ENCODE measurements around the gene EAPP. TPM values are rescaled to one million over a fixed set of nuclear protein-coding genes. Genes with fewer than 3 reads are reported as not detected.
A peak's percentile ranks its signal among the peaks of the same experiment; 100 is the strongest.

Gene EAPP
- total and polyA plus RNA-seq, 2 of the 13 experiments (the other 11 are each of a cell fraction or from before 2014, with no cell fraction given), result 68.7 to 110 TPM

GRCh38 chr14:34539407-34540180 is at the start of gene EAPP (continued):
- TF ChIP-seq ZBTB14 (CRISPR knock-in tag; IDR thresholded peaks at IDR 0.05) (0 out of 2 replicates have a peak, but pooled peaks have one; percentile 52), ZNF512B (CRISPR knock-in tag; IDR thresholded peaks at IDR 0.05; ENCODE audit: borderline replicate concordance) (peak; percentile 98), PHB2 (IDR thresholded peaks at IDR 0.05; ENCODE audit: partially characterized antibody) (no peak), HES4 (CRISPR knock-in tag; IDR thresholded peaks at IDR 0.05; ENCODE audit: borderline replicate concordance) (peak; percentile 98), EEA1 (CRISPR knock-in tag; IDR thresholded peaks at IDR 0.05; ENCODE audit: borderline replicate concordance) (no peak; the same call in 1 of the 2 replicates), ZNF501 (CRISPR knock-in tag; IDR thresholded peaks at IDR 0.05) (peak; percentile 99), ZMYM4 (CRISPR knock-in tag; IDR thresholded peaks at IDR 0.05) (peak; percentile 98), DDIT3 (CRISPR knock-in tag; IDR thresholded peaks at IDR 0.05) (0 out of 2 replicates have a peak, but pooled peaks have one; percentile 5), FOSL1 (CRISPR knock-in tag; IDR thresholded peaks at IDR 0.05; ENCODE audit: borderline replicate concordance) (no peak; the same call in 1 of the 2 replicates), ZNF510 (CRISPR knock-in tag; IDR thresholded peaks at IDR 0.05; ENCODE audit: low read depth) (peak; percentile 97), THYN1 (CRISPR knock-in tag; IDR thresholded peaks at IDR 0.05; ENCODE audit: borderline replicate concordance, low read depth) (no peak), ZNF704 (CRISPR knock-in tag; IDR thresholded peaks at IDR 0.05; ENCODE audit: borderline replicate concordance) (peak; percentile 98), ZNF263 (CRISPR knock-in tag; IDR thresholded peaks at IDR 0.05) (peak; percentile 71), ZNF558 (CRISPR knock-in tag; IDR thresholded peaks at IDR 0.05; ENCODE audit: borderline replicate concordance) (peak; percentile 98; the same call in 1 of the 2 replicates), EED (CRISPR knock-in tag; IDR thresholded peaks at IDR 0.05) (peak; percentile 100), ZNF841 (CRISPR knock-in tag; IDR thresholded peaks at IDR 0.05; ENCODE audit: borderline replicate concordance) (peak; percentile 76; the same call in 1 of the 2 replicates), MAFG (CRISPR knock-in tag; IDR thresholded peaks at IDR 0.05) (no peak), ZNF597 (CRISPR knock-in tag; IDR thresholded peaks at IDR 0.05) (0 out of 2 replicates have a peak, but pooled peaks have one; percentile 86), NR2F1 (CRISPR knock-in tag; IDR thresholded peaks at IDR 0.05) (peak in 1 of 2 experiments; percentile 51; a peak in 1 of 4 replicates), ZNF670 (CRISPR knock-in tag; IDR thresholded peaks at IDR 0.05; ENCODE audit: borderline replicate concordance) (peak; percentile 95)
